ENCODE measurements around the gene TP73. TPM values are rescaled to one million over a fixed set of nuclear protein-coding genes. Genes with fewer than 3 reads are reported as not detected.

TP73 gene
- total RNA-seq, 3 donors from 2014 or later (not counting 1 experiment from before 2014, with no cell fraction given), result 0.28 to 0.50 (median 0.39) TPM

DNA sequence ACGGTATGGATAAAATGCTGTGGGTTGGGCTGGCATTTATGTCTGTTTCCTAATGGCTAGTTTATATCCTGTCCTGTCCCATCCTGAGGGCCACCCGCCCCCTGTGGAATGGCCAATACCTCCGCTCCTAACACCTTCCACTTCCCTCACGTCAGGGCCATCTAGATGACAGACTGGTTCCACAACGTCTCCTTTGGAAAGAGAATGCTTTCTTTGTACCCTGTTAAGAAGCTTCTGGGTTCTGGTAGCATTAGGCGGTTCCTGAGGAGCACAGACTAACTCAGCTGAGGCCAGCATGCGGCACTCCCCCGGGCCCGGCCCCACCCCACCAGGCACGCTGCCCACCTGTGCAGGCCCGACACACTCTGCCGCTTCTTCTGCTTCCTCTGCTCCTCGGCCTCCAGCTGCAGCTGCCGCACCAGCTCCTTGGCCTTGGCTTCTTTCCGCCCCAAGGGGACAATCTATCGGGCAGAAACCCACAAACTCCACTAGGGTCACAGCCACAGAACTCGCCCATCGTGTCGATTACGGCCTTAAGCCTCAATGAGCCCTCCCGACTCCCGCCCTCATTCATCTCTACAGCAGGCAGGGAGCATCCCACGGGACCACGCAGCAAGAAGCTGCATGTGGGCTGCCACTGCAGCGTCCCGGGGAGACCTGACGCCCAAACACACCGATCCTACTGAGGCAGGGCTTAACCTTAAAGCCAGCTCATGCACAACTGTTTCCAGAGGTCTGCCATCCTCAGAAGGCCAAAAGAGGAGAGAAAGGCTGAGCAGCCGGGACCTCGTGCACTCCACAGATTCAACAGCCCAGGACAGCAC lies 131.5 kb downstream of the TP73 start:
- peaks cover 71% of the 10 kb centered on the region for H3K36me3 ChIP-seq (ENCODE audit: control insufficient read depth, insufficient read depth, low read length)
- intact Hi-C loops (cut with micrococcal nuclease), result no loop called here
- Mint-ChIP-seq H3K36me3 (peaks cover 7% of the 10 kb centered on the region), H3K27me3 (ENCODE audit: low read depth in 2 of 2) (no peaks in the 10 kb centered on the region), H3K27ac (no peak overlapping the region), H3K9me3 (no peaks in the 10 kb centered on the region), H3K4me1 (peaks cover 5 to 15% of the 10 kb centered on the region in 2 donors), H3K4me3 (no peak overlapping the region)
- H3K4me3 ChIP-seq (ENCODE audit: low read length), result no peak overlapping the region
- H3K4me1 ChIP-seq (ENCODE audit: control insufficient read depth, insufficient read depth, low read length), result peaks cover 21% of the 10 kb centered on the region
- no peaks in the 10 kb centered on the region for H3K9me3 ChIP-seq (ENCODE audit: control insufficient read depth, insufficient read depth, low read length)
- no peak overlapping the region for H3K27ac ChIP-seq (ENCODE audit: low read length)
- ATAC-seq (no peak), DNase-seq (no peak)
- H3K27me3 ChIP-seq (ENCODE audit: control insufficient read depth, insufficient read depth, low read length), result no peaks in the 10 kb centered on the region
- WGBS (ENCODE audit: insufficient coverage), result 95% methylated on average over 30 of the region's 30 CpGs
- TF ChIP-seq CTCF (IDR thresholded peaks at IDR 0.05), result no peak

- WGBS (ENCODE audit: insufficient coverage), result 97% methylated on average over 13 of the region's 13 CpGs
- H3K27me3 Mint-ChIP-seq (ENCODE audit: low read depth in 2 of 2), result no peaks in the 10 kb centered on the region
- intact Hi-C loops (cut with micrococcal nuclease), result no loop called here
- H3K36me3 Mint-ChIP-seq, result peaks cover 4% of the 10 kb centered on the region
- H3K36me3 ChIP-seq (ENCODE audit: control insufficient read depth, insufficient read depth, low read length), result peaks cover 60% of the 10 kb centered on the region
- H3K9me3 Mint-ChIP-seq, result no peaks in the 10 kb centered on the region
- H3K4me1 ChIP-seq (ENCODE audit: control insufficient read depth, insufficient read depth, low read length), result peaks cover 29% of the 10 kb centered on the region
- no peak overlapping the region for H3K4me3 ChIP-seq (ENCODE audit: low read length)
- peaks cover 5 to 21% of the 10 kb centered on the region in 2 donors for H3K4me1 Mint-ChIP-seq
- H3K9me3 ChIP-seq (ENCODE audit: control insufficient read depth, insufficient read depth, low read length), result no peaks in the 10 kb centered on the region
- H3K27ac ChIP-seq (ENCODE audit: low read length), result no peak overlapping the region
- TF ChIP-seq CTCF (IDR thresholded peaks at IDR 0.05), result no peak
- ATAC-seq (no peak), DNase-seq (no peak)
- no peak overlapping the region for H3K27ac Mint-ChIP-seq
- no peaks in the 10 kb centered on the region for H3K27me3 ChIP-seq (ENCODE audit: control insufficient read depth, insufficient read depth, low read length)
- no peak overlapping the region for H3K4me3 Mint-ChIP-seq
These were observed 132.7 kb downstream of the TP73 start for GRCh38 chr1:3785045-3785444.

- H3K27ac Mint-ChIP-seq, result no peak overlapping the region
- no peak overlapping the region for H3K4me3 Mint-ChIP-seq
- H3K4me1 Mint-ChIP-seq, result peaks cover 5 to 21% of the 10 kb centered on the region in 2 donors
- 96% methylated on average over 13 of the region's 14 CpGs for WGBS (ENCODE audit: insufficient coverage)
- H3K9me3 Mint-ChIP-seq, result no peaks in the 10 kb centered on the region
- H3K36me3 Mint-ChIP-seq, result no peaks in the 10 kb centered on the region
- H3K27me3 ChIP-seq (ENCODE audit: control insufficient read depth, insufficient read depth, low read length), result no peaks in the 10 kb centered on the region
- no peak for DNase-seq
- H3K27me3 Mint-ChIP-seq (ENCODE audit: low read depth in 2 of 2), result no peaks in the 10 kb centered on the region
- no peak for ATAC-seq
- no peak overlapping the region for H3K27ac ChIP-seq (ENCODE audit: low read length)
- TF ChIP-seq CTCF (IDR thresholded peaks at IDR 0.05), result no peak
- H3K36me3 ChIP-seq (ENCODE audit: control insufficient read depth, insufficient read depth, low read length), result peaks cover 55% of the 10 kb centered on the region
- peaks cover 32% of the 10 kb centered on the region for H3K4me1 ChIP-seq (ENCODE audit: control insufficient read depth, insufficient read depth, low read length)
- no peaks in the 10 kb centered on the region for H3K9me3 ChIP-seq (ENCODE audit: control insufficient read depth, insufficient read depth, low read length)
- intact Hi-C loops (cut with micrococcal nuclease), result no loop called here
- no peak overlapping the region for H3K4me3 ChIP-seq (ENCODE audit: low read length)
These were observed 133.3 kb downstream of the TP73 start for GRCh38 chr1:3785456-3786157.

Other genes starting within 250 kb of the TP73 start
- gene ARHGEF16, start 197.9 kb upstream of the TP73 start, total RNA-seq, result not detected
- 10 to 100 TPM in 1 of 3 donors, 1 to 10 TPM in 2; 3.1 to 15.6 (median 5.1) TPM for gene MEGF6, start 41.0 kb upstream of the TP73 start, total RNA-seq
- 10 to 100 TPM; 36.2 to 46.7 (median 37.9) TPM for gene TPRG1L, start 27.5 kb upstream of the TP73 start, total RNA-seq
- gene WRAP73, start 2.4 kb upstream of the TP73 start, total RNA-seq, result 10 to 100 TPM; 27.8 to 35.4 (median 30.1) TPM
- not detected for gene CCDC27, start 99.9 kb downstream of the TP73 start, total RNA-seq
- 1 to 10 TPM in 2 of 3 donors, under 1 TPM in 1; 0.78 to 2.6 (median 1.6) TPM for gene SMIM1, start 120.2 kb downstream of the TP73 start, total RNA-seq
- 10 to 100 TPM; 33.5 to 49.8 (median 45.2) TPM for gene LRRC47, start 144.0 kb downstream of the TP73 start, total RNA-seq
- gene CEP104, start 204.7 kb downstream of the TP73 start, total RNA-seq, result 10 to 100 TPM; 37.1 to 60.2 (median 51.8) TPM
- gene DFFB, start 205.0 kb downstream of the TP73 start, total RNA-seq, result 10 to 100 TPM; 18.3 to 27.8 (median 18.5) TPM
- 10 to 100 TPM; 52.9 to 62.3 (median 61.5) TPM for gene C1orf174, start 247.8 kb downstream of the TP73 start, total RNA-seq

Data from natural killer cell (primary cell).